Sigmoid colon (tissue), 4 donors: ENCODE data around the gene EPB41L1.

Source experiments
- CTCF ChIP-seq, 4 experiments: fragments of 450-650 bp in 3 of 4; fragments of 200-600 bp in 1 of 4; IDR thresholded peaks; one replicate each; pipeline ENCODE4 v1.5.1; 2016 to 2019; ENCODE audit warnings: antibody characterized with exemption in 4 of 4, mild to moderate bottlenecking in 3 of 4, moderate library complexity in 2 of 4
- EP300 ChIP-seq, 4 donors: sonication (generic); formaldehyde crosslinking; IDR thresholded peaks; one replicate each; pipeline ENCODE4 v1.6.1; 2017; ENCODE audit warnings: antibody characterized with exemption in 4 of 4
- POLR2A ChIP-seq, 2 donors: fragments of 450-650 bp; IDR thresholded peaks; one replicate each; pipeline ENCODE4 v1.6.1; 2016; ENCODE audit warnings: antibody characterized with exemption in 2 of 2, mild to moderate bottlenecking in 2 of 2, moderate library complexity in 2 of 2

- no peak for TF ChIP-seq POLR2A (IDR thresholded peaks at IDR 0.05)
- no peak for TF ChIP-seq CTCF (IDR thresholded peaks at IDR 0.05)
- no peak for TF ChIP-seq EP300 (IDR thresholded peaks at IDR 0.05)
These were observed 34.3 kb upstream of the EPB41L1 start for GRCh38 chr20:36120241-36120640.
